ENCODE results near the gene FAF1.

DNA sequence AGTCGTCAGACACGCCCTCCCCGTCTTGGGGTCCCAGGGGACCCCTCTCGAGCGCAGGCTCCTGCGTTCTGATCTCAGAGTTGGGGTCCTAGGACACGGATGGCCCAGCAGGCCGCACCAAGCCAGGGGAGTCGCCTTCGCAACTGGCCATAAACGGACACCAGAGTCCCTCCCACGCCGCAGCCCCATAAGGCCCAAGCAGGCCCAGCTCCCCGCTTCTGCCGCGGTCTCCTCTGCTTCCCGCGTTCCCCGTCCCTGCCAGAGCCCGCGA, 537.5 kb downstream of the FAF1 start:
- TF ChIP-seq, protein P1, sequence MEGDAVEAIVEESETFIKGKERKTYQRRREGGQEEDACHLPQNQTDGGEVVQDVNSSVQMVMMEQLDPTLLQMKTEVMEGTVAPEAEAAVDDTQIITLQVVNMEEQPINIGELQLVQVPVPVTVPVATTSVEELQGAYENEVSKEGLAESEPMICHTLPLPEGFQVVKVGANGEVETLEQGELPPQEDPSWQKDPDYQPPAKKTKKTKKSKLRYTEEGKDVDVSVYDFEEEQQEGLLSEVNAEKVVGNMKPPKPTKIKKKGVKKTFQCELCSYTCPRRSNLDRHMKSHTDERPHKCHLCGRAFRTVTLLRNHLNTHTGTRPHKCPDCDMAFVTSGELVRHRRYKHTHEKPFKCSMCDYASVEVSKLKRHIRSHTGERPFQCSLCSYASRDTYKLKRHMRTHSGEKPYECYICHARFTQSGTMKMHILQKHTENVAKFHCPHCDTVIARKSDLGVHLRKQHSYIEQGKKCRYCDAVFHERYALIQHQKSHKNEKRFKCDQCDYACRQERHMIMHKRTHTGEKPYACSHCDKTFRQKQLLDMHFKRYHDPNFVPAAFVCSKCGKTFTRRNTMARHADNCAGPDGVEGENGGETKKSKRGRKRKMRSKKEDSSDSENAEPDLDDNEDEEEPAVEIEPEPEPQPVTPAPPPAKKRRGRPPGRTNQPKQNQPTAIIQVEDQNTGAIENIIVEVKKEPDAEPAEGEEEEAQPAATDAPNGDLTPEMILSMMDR (IDR thresholded peaks at IDR 0.05): no peak
- TF ChIP-seq POLR2AphosphoS5 (IDR thresholded peaks at IDR 0.05) (no peak), POLR2A (IDR thresholded peaks at IDR 0.05) (no peak), EP300 (IDR thresholded peaks at IDR 0.05; ENCODE audit: low read depth) (no peak)

Measured in transverse colon (tissue), 4 donors.